K562 (cell line): ENCODE results near the gene RNPEPL1. TPM values are rescaled to one million over a fixed set of nuclear protein-coding genes. Genes with fewer than 3 reads are reported as not detected.

Source experiments
- ATAC-seq: fragments of 200-7000 bp; cut with Tn5 transposase; 3 replicates; pipeline ENCODE4 v1.9.1; 2020; ENCODE audit warnings: moderate library complexity
- BruUV-seq: library from RNA; stranded (reverse); fragments of 400-500 nt; replicated peaks from 2 replicates; lab custom pipeline; 2021; lab: Mats Ljungman, UMichigan
- CTCF ChIA-PET: fragments of 300-600 bp; formaldehyde crosslinking; extraction: SDS; loops from one replicate; lab custom pipeline; 2021; ENCODE audit warnings: low intra/inter-chr PET ratio; lab: Yijun Ruan, JAX
- POLR2A ChIA-PET: fragments of 300-600, 350-650 bp; sonication (Branson Sonifier 250); formaldehyde crosslinking; extraction: SDS; loops from one replicate; lab custom pipeline; 2021; ENCODE audit warnings: antibody characterized with exemption, inconsistent platforms; lab: Yijun Ruan, JAX
- DNase-seq, 4 experiments: peaks; one replicate each; pipeline versions ENCODE4 v3.0.0 to v3.0.0-alpha.2; 2011 to 2018; ENCODE audit warnings: low spot score in 3 of 4, mixed read lengths in 3 of 4; ENCODE audit errors: extremely low read depth in 1 of 4
- FAIRE-seq: peaks from 2 replicates; lab custom pipeline; 2011; peaks lifted over from hg19 to GRCh38; lab: Jason Lieb, UNC
- H2AFZ ChIP-seq: 2 replicates; pipeline ENCODE4 v1.6.0; 2011; ENCODE audit warnings: low read depth, low read length, control low read depth, inconsistent platforms
- H3K27ac ChIP-seq: fragments of 200-600 bp; 3 replicates; pipeline ENCODE4 v1.8.0; 2011; ENCODE audit warnings: low read depth, mild to moderate bottlenecking, control low read depth, inconsistent platforms, low read length, moderate library complexity, mixed read lengths; ENCODE audit errors: extremely low read depth
- H3K27me3 ChIP-seq, 2 experiments: fragments of 300-600 bp in 1 of 2; 2 replicates in 1 of 2; 3 replicates in 1 of 2; pipeline versions ENCODE4 v1.6.0 to v1.8.0; 2011; ENCODE audit warnings: inconsistent platforms in 2 of 2, low read length in 2 of 2, mild to moderate bottlenecking in 1 of 2, mixed read lengths in 1 of 2, moderate library complexity in 1 of 2; ENCODE audit not compliant: control insufficient read depth in 2 of 2, insufficient read depth in 2 of 2
- H3K36me3 ChIP-seq: fragments of 300-600 bp; 3 replicates; pipeline ENCODE4 v1.8.0; 2011; ENCODE audit warnings: mild to moderate bottlenecking, low read length, inconsistent platforms; ENCODE audit not compliant: control insufficient read depth, insufficient read depth
- H3K4me1 ChIP-seq, 2 experiments: fragments of 200-600 bp in 1 of 2; replicated peaks in 1 of 2; 2 replicates in 1 of 2; 3 replicates in 1 of 2; pipeline versions ENCODE4 v1.5.1 to v1.8.0; 2011; ENCODE audit warnings: inconsistent platforms in 2 of 2, low read length in 2 of 2, mild to moderate bottlenecking in 1 of 2, mixed read lengths in 1 of 2, moderate library complexity in 1 of 2; ENCODE audit not compliant: control insufficient read depth in 2 of 2, insufficient read depth in 2 of 2
- H3K4me2 ChIP-seq: 2 replicates; pipeline ENCODE4 v1.6.1; 2011; ENCODE audit warnings: low read length, control low read depth, inconsistent platforms, mixed read lengths; ENCODE audit not compliant: insufficient read depth
- H3K4me3 ChIP-seq: fragments of 200-600 bp; sonication (generic), shearing (Covaris generic); 2 replicates; pipeline ENCODE4 v1.5.1; 2016; ENCODE audit warnings: control low read depth, inconsistent platforms
- H3K79me2 ChIP-seq: fragments of 200-600 bp; 3 replicates; pipeline ENCODE4 v1.8.0; 2011; ENCODE audit warnings: low read length, inconsistent platforms; ENCODE audit not compliant: control insufficient read depth, insufficient read depth
- H3K9ac ChIP-seq, 2 experiments: 2 replicates each; pipeline versions ENCODE4 v1.6.0 to v1.6.1; 2011; ENCODE audit warnings: low read depth in 2 of 2, low read length in 2 of 2, control low read depth in 1 of 2, inconsistent platforms in 1 of 2, mild to moderate bottlenecking in 1 of 2, mixed read lengths in 1 of 2; ENCODE audit not compliant: insufficient read depth in 1 of 2
- H3K9me1 ChIP-seq: one replicate; pipeline ENCODE4 v1.6.0; 2011; ENCODE audit warnings: inconsistent platforms, mild to moderate bottlenecking, low read length, moderate library complexity; ENCODE audit not compliant: control insufficient read depth, insufficient read depth
- H3K9me3 ChIP-seq: replicated peaks from 2 replicates; pipeline ENCODE4 v1.5.1; 2011; ENCODE audit warnings: low read depth, low read length, inconsistent platforms; ENCODE audit not compliant: control insufficient read depth, insufficient read depth
- H4K20me1 ChIP-seq: replicated peaks from 2 replicates; pipeline ENCODE4 v1.6.1; 2011; ENCODE audit warnings: low read length, inconsistent platforms, mixed read lengths; ENCODE audit not compliant: control insufficient read depth, insufficient read depth
- BCOR ChIP-seq: fragments of 450-650 bp; IDR thresholded peaks from 2 replicates; pipeline ENCODE4 v1.6.1; 2016
- BRCA1 ChIP-seq, 2 experiments: fragments of 450-650 bp in 1 of 2; sonication (generic) in 1 of 2; formaldehyde crosslinking in 1 of 2; IDR thresholded peaks; 2 replicates each; pipeline versions ENCODE4 v1.5.0 to v1.6.1; 2017 to 2020; ENCODE audit warnings: mild to moderate bottlenecking in 1 of 2, missing genetic modification reagents in 1 of 2
- COPS2 ChIP-seq: fragments of 450-650 bp; conservative IDR thresholded peaks from 2 replicates; pipeline ENCODE4 v1.6.1; 2016; ENCODE audit warnings: mild to moderate bottlenecking, moderate library complexity
- GATAD2B ChIP-seq: fragments of 450-650 bp; IDR thresholded peaks from 2 replicates; pipeline ENCODE4 v1.6.1; 2017; ENCODE audit warnings: mild to moderate bottlenecking, borderline replicate concordance
- ILK ChIP-seq: fragments of 450-650 bp; IDR thresholded peaks from 2 replicates; pipeline ENCODE4 v1.6.1; 2016; ENCODE audit warnings: missing genetic modification characterization, low read depth, mild to moderate bottlenecking, missing compliant biosample characterization, moderate library complexity, borderline replicate concordance
- KLF10 ChIP-seq: fragments of 250-450 bp; sonication (Bioruptor Pico); IDR thresholded peaks from 2 replicates; pipeline ENCODE4 v1.6.1; 2021; ENCODE audit warnings: matching md5 sums
- MEIS2 ChIP-seq: fragments of 450-650 bp; IDR thresholded peaks from 2 replicates; pipeline ENCODE4 v1.6.1; 2014; ENCODE audit warnings: mild to moderate bottlenecking; ENCODE audit not compliant: partially characterized antibody
- MYC ChIP-seq, 2 experiments: fragments of 250-450 bp in 1 of 2; sonication (Bioruptor Pico) in 1 of 2; IDR thresholded peaks; 2 replicates each; pipeline versions ENCODE4 v1.5.1 to v1.6.1; 2012 to 2021; ENCODE audit warnings: low read depth in 2 of 2, borderline replicate concordance in 1 of 2, improper control_type of control experiment in 1 of 2, low read length in 1 of 2, mild to moderate bottlenecking in 1 of 2, moderate library complexity in 1 of 2
- NR2C2 ChIP-seq, 2 experiments: fragments of 200-800 bp in 1 of 2; sonication (Bioruptor generic) in 1 of 2; sonication (generic) in 1 of 2; formaldehyde crosslinking in 1 of 2; IDR thresholded peaks; 2 replicates each; pipeline versions ENCODE4 v1.6.1 to v1.8.0; 2016 to 2022; ENCODE audit warnings: mild to moderate bottlenecking in 1 of 2, missing compliant biosample characterization in 1 of 2, missing genetic modification characterization in 1 of 2, missing genetic modification reagents in 1 of 2
- POLR2B ChIP-seq: fragments of 450-650 bp; IDR thresholded peaks from 2 replicates; pipeline ENCODE4 v1.6.1; 2018; ENCODE audit warnings: low read depth; ENCODE audit not compliant: partially characterized antibody
- ZKSCAN1 ChIP-seq: fragments of 150-350 bp; IDR thresholded peaks from 2 replicates; pipeline ENCODE4 v1.6.1; 2016; ENCODE audit warnings: low read depth, low read length
- ZNF175 ChIP-seq: fragments of 200-800 bp; sonication (Bioruptor generic); IDR thresholded peaks from 2 replicates; pipeline ENCODE4 v1.6.1; 2016; ENCODE audit warnings: low read depth, mild to moderate bottlenecking, missing genetic modification characterization, missing compliant biosample characterization
- ZNF41 ChIP-seq: fragments of 250-450 bp; sonication (Bioruptor Pico); conservative IDR thresholded peaks from 2 replicates; pipeline ENCODE4 v1.4.0; 2020; ENCODE audit warnings: mild to moderate bottlenecking
- WGBS: fragments of 100-300 bp; shearing (Covaris generic); methylation state at CpG from one replicate; pipeline ENCODE4 v1.1.6; 2016; ENCODE audit warnings: low coverage, mixed read lengths; ENCODE audit not compliant: insufficient coverage; ENCODE audit errors: missing lambda C conversion rate; 5-methylcytosine and 5-hydroxymethylcytosine counted together
- in situ Hi-C: fragments of 300-500 bp; cut with MboI; formaldehyde crosslinking; loops from 4 replicates; pipeline ENCODE4 v1.15.0; 2018; ENCODE audit warnings: inconsistent platforms, mixed read lengths
- intact Hi-C: fragments of 100-400 bp; cut with micrococcal nuclease; formaldehyde crosslinking; loops from 2 replicates; pipeline ENCODE4 v1.14.2; 2022
- polyA plus RNA-seq, 8 experiments: library from polyadenylated mRNA; depleted of rRNA in 4 of 8; stranded (reverse) in 5 of 8; unstranded in 3 of 8; fragments of >200 nt; fragmentation: Nextera tagmentation in 2 of 8; fragmentation: Illumina TruSeq in 1 of 8; extraction: Ambion mirVana in 2 of 8; extraction: Trizol in 1 of 8; gene quantifications; 2 replicates each; pipeline versions ENCODE4 v1.2.1 to v1.2.3, GENCODE V29; 2011 to 2014; ENCODE audit warnings: inconsistent platforms in 1 of 8, missing spikeins in 1 of 8
- total RNA-seq, 7 experiments: library from RNA; depleted of rRNA in 6 of 7; stranded (reverse); fragments of >200 nt in 6 of 7; fragmentation: Illumina TruSeq in 2 of 7; extraction: Trizol in 2 of 7; gene quantifications; 2 replicates each; pipeline versions ENCODE4 v1.2.1 to v1.2.3, GENCODE V29; 2011 to 2021; ENCODE audit warnings: low replicate concordance in 1 of 7
- TF ChIP-seq, protein P1 (sequence below): sonication (generic); formaldehyde crosslinking; IDR thresholded peaks from 2 replicates; pipeline ENCODE4 v1.9.0; 2022; ENCODE audit warnings: mild to moderate bottlenecking, missing genetic modification reagents
- TF ChIP-seq, protein P2 (sequence below): sonication (generic); formaldehyde crosslinking; IDR thresholded peaks from 2 replicates; pipeline ENCODE4 v1.8.1; 2023; ENCODE audit warnings: mild to moderate bottlenecking, missing genetic modification reagents, moderate library complexity
- TF ChIP-seq, protein P3 (sequence below): sonication (generic); formaldehyde crosslinking; IDR thresholded peaks from 2 replicates; pipeline ENCODE4 v1.8.1; 2023; ENCODE audit warnings: mild to moderate bottlenecking, missing genetic modification reagents

The RNPEPL1 gene
- total and polyA plus RNA-seq, 9 of the 15 experiments (the other 6 are each of a cell fraction or from before 2014, with no cell fraction given) = 0.07 to 38.7 (median 5.6) TPM

DNA sequence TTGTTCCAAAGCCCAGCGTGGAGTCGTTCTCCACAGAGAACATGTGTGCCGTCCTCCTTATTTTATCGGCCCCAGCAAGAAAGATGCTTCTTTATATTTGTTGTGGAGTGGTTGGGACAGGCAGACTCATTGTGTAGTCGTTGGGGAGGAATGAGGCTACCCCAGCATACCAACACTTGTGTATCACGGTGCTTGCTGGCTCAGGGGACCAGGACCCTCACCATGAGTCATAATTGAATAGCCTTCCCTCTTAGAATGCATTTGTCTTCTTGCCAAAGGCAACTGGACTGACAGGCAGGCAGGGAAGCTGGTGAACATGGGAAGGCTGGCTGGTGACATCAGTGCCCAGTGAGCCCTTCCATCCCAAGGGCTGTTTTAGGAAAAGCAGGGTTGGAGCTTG lies 22.9 kb downstream of the RNPEPL1 start (continued):
- TF ChIP-seq, protein P1, sequence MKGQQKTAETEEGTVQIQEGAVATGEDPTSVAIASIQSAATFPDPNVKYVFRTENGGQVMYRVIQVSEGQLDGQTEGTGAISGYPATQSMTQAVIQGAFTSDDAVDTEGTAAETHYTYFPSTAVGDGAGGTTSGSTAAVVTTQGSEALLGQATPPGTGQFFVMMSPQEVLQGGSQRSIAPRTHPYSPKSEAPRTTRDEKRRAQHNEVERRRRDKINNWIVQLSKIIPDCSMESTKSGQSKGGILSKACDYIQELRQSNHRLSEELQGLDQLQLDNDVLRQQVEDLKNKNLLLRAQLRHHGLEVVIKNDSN (CRISPR knock-in tag) = no peak
- TF ChIP-seq, all 486 proteins: peak for 0

DNA sequence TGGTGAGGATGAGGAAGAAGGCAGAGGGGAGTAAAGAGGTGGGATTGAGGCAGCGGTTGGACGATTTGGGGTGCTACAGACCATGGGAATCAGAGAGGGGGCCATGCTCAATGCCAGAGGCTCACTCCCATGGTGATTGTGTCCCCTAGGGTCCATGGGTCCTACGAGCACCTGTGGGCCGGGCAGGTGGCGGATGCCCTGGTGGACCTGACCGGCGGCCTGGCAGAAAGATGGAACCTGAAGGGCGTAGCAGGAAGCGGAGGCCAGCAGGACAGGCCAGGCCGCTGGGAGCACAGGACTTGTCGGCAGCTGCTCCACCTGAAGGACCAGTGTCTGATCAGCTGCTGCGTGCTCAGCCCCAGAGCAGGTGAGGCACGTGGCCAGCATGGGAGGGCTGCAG lies 23.5 kb downstream of the RNPEPL1 start:
- BruUV-seq = no TSS peak
- FAIRE-seq (no peak), ATAC-seq (no peak), DNase-seq (no peak)
- Histone ChIP-seq H3K4me3 (no peak overlapping the region), H3K27ac (no peak overlapping the region), H2AFZ (no peak overlapping the region), H3K9ac (peak overlapping the region in 1 of 2 experiments; percentile 17; a peak in 1 of 4 replicates), H4K20me1 (no peaks in the 10 kb centered on the region), H3K27me3 (no peaks in the 10 kb centered on the region), H3K4me2 (no peak overlapping the region), H3K79me2 (peaks cover 21% of the 10 kb centered on the region), H3K9me1 (no peaks in the 10 kb centered on the region), H3K9me3 (no peaks in the 10 kb centered on the region), H3K36me3 (peaks cover 30% of the 10 kb centered on the region; the same call in 2 of the 3 replicates), H3K4me1 (peaks cover 4 to 50% of the 10 kb centered on the region in 2 experiments; a peak in 4 of 5 replicates)
- intact Hi-C loops (no loop called here), in situ Hi-C loops (no loop called here)
- WGBS = 95% methylated on average over 7 of the region's 13 CpGs
- ChIA-PET CTCF (no interaction called here), POLR2A (no interaction called here)
- TF ChIP-seq ZKSCAN1 (no peak), ZNF175 (CRISPR knock-in tag) (no peak), ZNF41 (no peak), BRCA1 (IDR thresholded peaks at IDR 0.05) (no peak), BRCA1 (CRISPR knock-in tag; IDR thresholded peaks at IDR 0.05) (no peak), POLR2B (no peak), NR2C2 (CRISPR knock-in tag; IDR thresholded peaks at IDR 0.05) (no peak), NR2C2 (tag; IDR thresholded peaks at IDR 0.05) (no peak), COPS2 (no peak), GATAD2B (no peak), MEIS2 (no peak), ILK (tag) (no peak), KLF10 (no peak), BCOR (no peak), MYC (IDR thresholded peaks at IDR 0.05; ENCODE audit: low read depth, low read length) (no peak), MYC (CRISPR knock-in tag; IDR thresholded peaks at IDR 0.05; ENCODE audit: borderline replicate concordance, low read depth) (no peak)
- TF ChIP-seq, protein P2, sequence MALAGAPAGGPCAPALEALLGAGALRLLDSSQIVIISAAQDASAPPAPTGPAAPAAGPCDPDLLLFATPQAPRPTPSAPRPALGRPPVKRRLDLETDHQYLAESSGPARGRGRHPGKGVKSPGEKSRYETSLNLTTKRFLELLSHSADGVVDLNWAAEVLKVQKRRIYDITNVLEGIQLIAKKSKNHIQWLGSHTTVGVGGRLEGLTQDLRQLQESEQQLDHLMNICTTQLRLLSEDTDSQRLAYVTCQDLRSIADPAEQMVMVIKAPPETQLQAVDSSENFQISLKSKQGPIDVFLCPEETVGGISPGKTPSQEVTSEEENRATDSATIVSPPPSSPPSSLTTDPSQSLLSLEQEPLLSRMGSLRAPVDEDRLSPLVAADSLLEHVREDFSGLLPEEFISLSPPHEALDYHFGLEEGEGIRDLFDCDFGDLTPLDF = no peak
- TF ChIP-seq, protein P3, sequence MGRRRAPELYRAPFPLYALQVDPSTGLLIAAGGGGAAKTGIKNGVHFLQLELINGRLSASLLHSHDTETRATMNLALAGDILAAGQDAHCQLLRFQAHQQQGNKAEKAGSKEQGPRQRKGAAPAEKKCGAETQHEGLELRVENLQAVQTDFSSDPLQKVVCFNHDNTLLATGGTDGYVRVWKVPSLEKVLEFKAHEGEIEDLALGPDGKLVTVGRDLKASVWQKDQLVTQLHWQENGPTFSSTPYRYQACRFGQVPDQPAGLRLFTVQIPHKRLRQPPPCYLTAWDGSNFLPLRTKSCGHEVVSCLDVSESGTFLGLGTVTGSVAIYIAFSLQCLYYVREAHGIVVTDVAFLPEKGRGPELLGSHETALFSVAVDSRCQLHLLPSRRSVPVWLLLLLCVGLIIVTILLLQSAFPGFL = no peak
